ENCODE data around the gene EHF.

Gene EHF

DNA sequence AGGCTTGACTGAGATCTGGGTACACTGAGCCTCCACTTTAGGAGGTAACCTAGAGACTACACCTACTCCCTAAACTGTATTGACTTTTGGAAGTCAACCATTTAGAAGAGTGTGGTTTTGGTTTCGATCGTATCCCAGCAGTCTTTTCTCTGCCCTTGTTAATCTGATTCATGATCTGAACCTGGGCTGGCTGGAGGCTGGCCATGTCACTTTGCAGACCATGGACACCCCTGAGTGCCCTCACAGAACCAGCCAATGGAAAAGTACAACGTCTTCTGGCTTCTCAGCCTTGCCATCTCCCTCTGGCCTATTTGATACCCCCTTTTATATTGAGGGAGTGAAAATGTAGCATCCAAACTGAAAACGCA is 10.8 kb downstream of the EHF start:
- TF ChIP-seq, protein P1, sequence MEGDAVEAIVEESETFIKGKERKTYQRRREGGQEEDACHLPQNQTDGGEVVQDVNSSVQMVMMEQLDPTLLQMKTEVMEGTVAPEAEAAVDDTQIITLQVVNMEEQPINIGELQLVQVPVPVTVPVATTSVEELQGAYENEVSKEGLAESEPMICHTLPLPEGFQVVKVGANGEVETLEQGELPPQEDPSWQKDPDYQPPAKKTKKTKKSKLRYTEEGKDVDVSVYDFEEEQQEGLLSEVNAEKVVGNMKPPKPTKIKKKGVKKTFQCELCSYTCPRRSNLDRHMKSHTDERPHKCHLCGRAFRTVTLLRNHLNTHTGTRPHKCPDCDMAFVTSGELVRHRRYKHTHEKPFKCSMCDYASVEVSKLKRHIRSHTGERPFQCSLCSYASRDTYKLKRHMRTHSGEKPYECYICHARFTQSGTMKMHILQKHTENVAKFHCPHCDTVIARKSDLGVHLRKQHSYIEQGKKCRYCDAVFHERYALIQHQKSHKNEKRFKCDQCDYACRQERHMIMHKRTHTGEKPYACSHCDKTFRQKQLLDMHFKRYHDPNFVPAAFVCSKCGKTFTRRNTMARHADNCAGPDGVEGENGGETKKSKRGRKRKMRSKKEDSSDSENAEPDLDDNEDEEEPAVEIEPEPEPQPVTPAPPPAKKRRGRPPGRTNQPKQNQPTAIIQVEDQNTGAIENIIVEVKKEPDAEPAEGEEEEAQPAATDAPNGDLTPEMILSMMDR (IDR thresholded peaks at IDR 0.05; ENCODE audit: borderline replicate concordance, insufficient read depth, low read depth, low read length) = no peak
- H3K4me3 ChIP-seq (ENCODE audit: low read depth, low read length) = no peak overlapping the region

GRCh38 chr11:34632105-34632791 is 11.4 kb downstream of the EHF start:
- TF ChIP-seq, protein P1 (IDR thresholded peaks at IDR 0.05; ENCODE audit: borderline replicate concordance, insufficient read depth, low read depth, low read length) = no peak
- no peak overlapping the region for H3K4me3 ChIP-seq (ENCODE audit: low read depth, low read length)

GRCh38 chr11:34633640-34633989 is 12.7 kb downstream of the EHF start:
- TF ChIP-seq, protein P1 (IDR thresholded peaks at IDR 0.05; ENCODE audit: borderline replicate concordance, insufficient read depth, low read depth, low read length) = no peak
- H3K4me3 ChIP-seq (ENCODE audit: low read depth, low read length) = no peak overlapping the region

GRCh38 chr11:34633990-34634693 is 13.2 kb downstream of the EHF start:
- TF ChIP-seq, protein P1 (IDR thresholded peaks at IDR 0.05; ENCODE audit: borderline replicate concordance, insufficient read depth, low read depth, low read length) = 0 out of 2 replicates have a peak, but pooled peaks have one; percentile 2
- no peak overlapping the region for H3K4me3 ChIP-seq (ENCODE audit: low read depth, low read length)

- no peak overlapping the region for H3K4me3 ChIP-seq (ENCODE audit: low read depth, low read length)
- TF ChIP-seq, protein P1 (IDR thresholded peaks at IDR 0.05; ENCODE audit: borderline replicate concordance, insufficient read depth, low read depth, low read length) = no peak
These were observed 13.8 kb downstream of the EHF start for GRCh38 chr11:34634694-34635062.

DNA sequence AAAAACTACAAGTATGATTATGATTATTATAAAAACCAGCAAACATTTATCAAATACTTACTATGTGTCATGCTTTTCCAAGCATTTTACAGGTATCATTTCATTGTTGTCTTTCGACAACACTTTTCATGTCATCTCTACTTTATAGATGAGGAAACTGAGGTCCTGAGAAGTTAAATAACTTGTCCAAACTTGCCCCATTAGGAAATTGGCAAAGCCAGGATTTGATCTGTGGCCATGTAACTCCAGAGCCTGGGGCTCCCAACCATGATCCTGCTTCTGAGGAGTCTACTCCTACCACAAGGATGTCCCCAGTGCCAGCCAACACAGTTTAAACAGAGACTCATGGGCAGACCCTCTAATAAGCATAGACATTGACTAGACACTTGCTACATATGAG is 15.2 kb downstream of the EHF start:
- TF ChIP-seq, protein P1 (IDR thresholded peaks at IDR 0.05; ENCODE audit: borderline replicate concordance, insufficient read depth, low read depth, low read length) = no peak
- H3K4me3 ChIP-seq (ENCODE audit: low read depth, low read length) = no peak overlapping the region

GRCh38 chr11:34637303-34637702 is 16.4 kb downstream of the EHF start:
- TF ChIP-seq, protein P1 (IDR thresholded peaks at IDR 0.05; ENCODE audit: borderline replicate concordance, insufficient read depth, low read depth, low read length) = no peak

More at GRCh38 chr11:34637303-34637702, 16.4 kb downstream of the EHF start:
- H3K4me3 ChIP-seq (ENCODE audit: low read depth, low read length) = no peak overlapping the region

Data from GM12875 (cell line).